Epithelial cell of esophagus (primary cell): ENCODE data around the gene MYF6.

Experiments
- DNase-seq: peaks from one replicate; pipeline ENCODE4 v3.0.0; 2010; ENCODE audit warnings: low read depth
- H3K4me3 ChIP-seq: 2 replicates; pipeline ENCODE4 v1.5.1; 2011; ENCODE audit warnings: mild to moderate bottlenecking, low read length, control low read depth
- CTCF ChIP-seq: IDR thresholded peaks from 2 replicates; pipeline ENCODE4 v1.5.1; 2011; ENCODE audit warnings: low read depth, mild to moderate bottlenecking, low read length, control low read depth, inconsistent platforms; ENCODE audit not compliant: insufficient read depth; ENCODE audit errors: missing control alignments

MYF6 gene

GRCh38 chr12:80697270-80697887, 10.1 kb upstream of the MYF6 start:
- no peak for TF ChIP-seq CTCF
- no peak for DNase-seq
- H3K4me3 ChIP-seq, result no peak overlapping the region

GRCh38 chr12:80698256-80698655, 9.2 kb upstream of the MYF6 start:
- TF ChIP-seq CTCF, result no peak
- DNase-seq, result no peak
- no peak overlapping the region for H3K4me3 ChIP-seq

- DNase-seq, result no peak
- no peak overlapping the region for H3K4me3 ChIP-seq
- no peak for TF ChIP-seq CTCF
Observed at GRCh38 chr12:80698847-80699542, 8.4 kb upstream of the MYF6 start.

DNA sequence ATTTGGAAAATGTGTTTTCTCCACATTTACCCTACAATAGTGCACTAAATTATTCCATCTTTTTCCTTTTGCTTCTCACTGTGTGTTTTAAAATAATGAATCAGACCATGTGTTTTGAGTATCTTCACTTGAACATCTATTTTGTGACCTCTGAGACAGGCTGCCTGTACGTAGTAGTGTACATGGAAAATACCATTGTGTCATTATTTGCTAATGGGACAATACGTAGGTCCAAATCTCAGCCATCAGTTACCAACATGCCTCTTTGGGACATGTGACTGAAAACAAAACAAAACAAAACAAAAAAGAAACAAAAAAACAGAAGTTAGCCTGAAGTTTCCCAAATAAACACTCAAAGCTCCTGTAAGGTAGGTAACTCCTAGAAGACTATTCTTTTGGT, 7.1 kb upstream of the MYF6 start:
- H3K4me3 ChIP-seq, result no peak overlapping the region
- no peak for DNase-seq
- TF ChIP-seq CTCF, result no peak

- no peak for TF ChIP-seq CTCF
- DNase-seq, result no peak
- no peak overlapping the region for H3K4me3 ChIP-seq
Observed at GRCh38 chr12:80701388-80701787, 6.0 kb upstream of the MYF6 start.

GRCh38 chr12:80702889-80703805, 4.3 kb upstream of the MYF6 start:
- DNase-seq, result peak; percentile 82
- TF ChIP-seq CTCF, result no peak
- H3K4me3 ChIP-seq, result no peak overlapping the region
